ENCODE results near the gene RGS9.
"Not testable (repeated sequence)": the region's sequence is repeated elsewhere in the genome, so short reads cannot be mapped to it uniquely, and the experiment has no call there.

RGS9 gene

GRCh38 chr17:65104973-65105372, 32.2 kb upstream of the RGS9 start:
- Histone ChIP-seq H3K18ac (ENCODE audit: low read length) (no peak overlapping the region), H4K5ac (ENCODE audit: low read length) (no peak overlapping the region), H3K4me3 (ENCODE audit: low read length) (no peak overlapping the region), H3K4me2 (ENCODE audit: low read length) (no peak overlapping the region), H3K27me3 (ENCODE audit: insufficient read depth, low read length, poor library complexity) (no peaks in the 10 kb centered on the region), H3K9ac (ENCODE audit: low read length) (no peak overlapping the region), H2BK15ac (replicated peaks; ENCODE audit: low read depth) (no peak overlapping the region), H3K23ac (ENCODE audit: low read length) (no peak overlapping the region), H3K79me2 (ENCODE audit: control insufficient read depth, insufficient read depth, low read length) (no peaks in the 10 kb centered on the region), H2AK5ac (ENCODE audit: low read length) (no peak overlapping the region), H3K79me1 (ENCODE audit: low read length) (no peaks in the 10 kb centered on the region), H3K36me3 (ENCODE audit: control insufficient read depth, insufficient read depth, low read length) (no peaks in the 10 kb centered on the region), H4K8ac (ENCODE audit: low read depth, low read length) (no peak overlapping the region), H3K27ac (ENCODE audit: low read depth, low read length) (no peak overlapping the region), H2BK5ac (ENCODE audit: low read length) (no peak overlapping the region), H3K56ac (ENCODE audit: low read length) (no peak overlapping the region), H2BK120ac (ENCODE audit: low read depth, low read length) (no peak overlapping the region), H3K4ac (ENCODE audit: low read depth, low read length) (no peak overlapping the region), H3K4me1 (ENCODE audit: control insufficient read depth, low read depth, low read length) (no peaks in the 10 kb centered on the region)
- WGBS (ENCODE audit: extremely low coverage, insufficient coverage, low lambda C conversion rate): no CpG with 5 or more reads among the region's 6 CpGs
- no peak for DNase-seq

- no peak overlapping the region for H4K5ac ChIP-seq (ENCODE audit: low read length)
- H3K4me1 ChIP-seq (ENCODE audit: control insufficient read depth, low read depth, low read length): no peaks in the 10 kb centered on the region
- H3K27ac ChIP-seq (ENCODE audit: low read depth, low read length): no peak overlapping the region
- no peaks in the 10 kb centered on the region for H3K27me3 ChIP-seq (ENCODE audit: insufficient read depth, low read length, poor library complexity)
- no CpG with 5 or more reads among the region's 6 CpGs for WGBS (ENCODE audit: extremely low coverage, insufficient coverage, low lambda C conversion rate)
- H3K79me2 ChIP-seq (ENCODE audit: control insufficient read depth, insufficient read depth, low read length): no peaks in the 10 kb centered on the region
- H2AK5ac ChIP-seq (ENCODE audit: low read length): no peak overlapping the region
- H2BK15ac ChIP-seq (replicated peaks; ENCODE audit: low read depth): no peak overlapping the region
- no peak overlapping the region for H3K56ac ChIP-seq (ENCODE audit: low read length)
- H3K4me2 ChIP-seq (ENCODE audit: low read length): no peak overlapping the region
- H2BK5ac ChIP-seq (ENCODE audit: low read length): no peak overlapping the region
- no peak overlapping the region for H3K18ac ChIP-seq (ENCODE audit: low read length)
- no peak for DNase-seq
- H3K23ac ChIP-seq (ENCODE audit: low read length): no peak overlapping the region
- no peak overlapping the region for H3K9ac ChIP-seq (ENCODE audit: low read length)
- H3K4ac ChIP-seq (ENCODE audit: low read depth, low read length): no peak overlapping the region
- no peak overlapping the region for H4K8ac ChIP-seq (ENCODE audit: low read depth, low read length)
- H3K79me1 ChIP-seq (ENCODE audit: low read length): no peaks in the 10 kb centered on the region
- no peak overlapping the region for H3K4me3 ChIP-seq (ENCODE audit: low read length)
- no peaks in the 10 kb centered on the region for H3K36me3 ChIP-seq (ENCODE audit: control insufficient read depth, insufficient read depth, low read length)
- H2BK120ac ChIP-seq (ENCODE audit: low read depth, low read length): no peak overlapping the region
Measured at GRCh38 chr17:65108152-65108551, 29.0 kb upstream of the RGS9 start.

DNA sequence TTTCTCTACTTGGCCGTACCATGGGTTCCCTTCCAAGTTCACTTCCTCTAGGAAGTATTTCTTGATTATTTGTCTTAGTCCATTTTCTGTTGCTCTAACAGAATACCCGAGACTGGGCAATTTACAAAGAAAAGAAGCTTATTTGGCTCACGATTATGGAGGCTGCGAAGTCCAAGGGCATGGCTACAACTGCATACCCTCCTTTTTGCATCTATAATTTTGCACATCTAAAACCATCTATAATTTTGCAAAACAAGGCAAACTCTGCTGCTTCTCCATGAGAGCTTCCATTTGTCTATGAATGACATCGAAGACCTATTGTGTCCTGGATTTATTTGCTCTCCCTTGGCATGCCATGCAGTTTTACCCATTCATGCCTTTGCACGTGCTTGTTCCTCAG, 27.6 kb upstream of the RGS9 start:
- no peak overlapping the region for H3K56ac ChIP-seq (ENCODE audit: low read length)
- H3K36me3 ChIP-seq (ENCODE audit: control insufficient read depth, insufficient read depth, low read length): no peaks in the 10 kb centered on the region
- no peak overlapping the region for H3K4me2 ChIP-seq (ENCODE audit: low read length)
- no peak overlapping the region for H2BK5ac ChIP-seq (ENCODE audit: low read length)
- H3K4me1 ChIP-seq (ENCODE audit: control insufficient read depth, low read depth, low read length): no peaks in the 10 kb centered on the region
- no peak overlapping the region for H3K9ac ChIP-seq (ENCODE audit: low read length)
- no peak overlapping the region for H4K5ac ChIP-seq (ENCODE audit: low read length)
- H3K18ac ChIP-seq (ENCODE audit: low read length): no peak overlapping the region
- no peaks in the 10 kb centered on the region for H3K79me1 ChIP-seq (ENCODE audit: low read length)
- no peak overlapping the region for H2BK120ac ChIP-seq (ENCODE audit: low read depth, low read length)
- no peak overlapping the region for H2BK15ac ChIP-seq (replicated peaks; ENCODE audit: low read depth)
- DNase-seq: no peak
- H3K23ac ChIP-seq (ENCODE audit: low read length): no peak overlapping the region
- H4K8ac ChIP-seq (ENCODE audit: low read depth, low read length): no peak overlapping the region
- no peak overlapping the region for H2AK5ac ChIP-seq (ENCODE audit: low read length)
- H3K4ac ChIP-seq (ENCODE audit: low read depth, low read length): no peak overlapping the region
- no peaks in the 10 kb centered on the region for H3K79me2 ChIP-seq (ENCODE audit: control insufficient read depth, insufficient read depth, low read length)
- no peaks in the 10 kb centered on the region for H3K27me3 ChIP-seq (ENCODE audit: insufficient read depth, low read length, poor library complexity)
- no peak overlapping the region for H3K27ac ChIP-seq (ENCODE audit: low read depth, low read length)
- H3K4me3 ChIP-seq (ENCODE audit: low read length): no peak overlapping the region
- no CpG with 5 or more reads among the region's 6 CpGs for WGBS (ENCODE audit: extremely low coverage, insufficient coverage, low lambda C conversion rate)

DNA sequence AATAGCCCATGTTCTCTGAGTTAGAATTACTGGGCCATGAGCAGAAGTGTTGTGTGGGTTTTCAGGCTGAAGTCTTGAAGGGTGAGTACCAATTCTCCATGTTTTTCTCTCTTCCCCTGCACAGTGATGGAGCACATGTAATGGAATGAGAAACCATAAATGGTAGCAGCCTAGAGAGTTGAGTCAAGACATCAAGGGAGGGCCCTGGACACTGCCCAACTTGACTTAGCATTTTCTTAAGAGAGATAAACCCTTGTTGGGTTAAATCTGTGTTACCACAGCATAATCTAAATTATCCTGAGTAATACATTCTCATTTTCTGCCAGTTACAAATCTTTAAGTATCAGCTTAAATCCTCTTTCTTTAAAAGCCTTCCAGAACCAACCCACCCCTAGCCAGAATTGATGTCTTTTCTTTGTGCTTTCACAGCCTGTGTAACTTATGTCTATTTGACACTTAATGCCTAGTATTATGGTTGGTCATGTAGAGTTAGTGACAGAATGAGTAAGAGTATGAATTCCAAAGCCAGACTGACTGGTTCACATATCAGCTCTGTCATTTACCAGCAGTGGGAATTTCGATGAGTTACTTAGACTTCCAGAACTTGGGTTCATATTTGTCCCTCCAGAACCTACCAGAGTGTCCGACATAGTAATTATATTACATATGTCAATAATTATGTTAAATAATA, 27.0 kb upstream of the RGS9 start:
- Histone ChIP-seq H3K27me3 (ENCODE audit: insufficient read depth, low read length, poor library complexity) (no peaks in the 10 kb centered on the region), H4K5ac (ENCODE audit: low read length) (no peak overlapping the region), H3K4me1 (ENCODE audit: control insufficient read depth, low read depth, low read length) (no peaks in the 10 kb centered on the region), H3K79me2 (ENCODE audit: control insufficient read depth, insufficient read depth, low read length) (no peaks in the 10 kb centered on the region), H3K36me3 (ENCODE audit: control insufficient read depth, insufficient read depth, low read length) (no peaks in the 10 kb centered on the region), H3K9ac (ENCODE audit: low read length) (no peak overlapping the region), H3K18ac (ENCODE audit: low read length) (no peak overlapping the region), H2BK120ac (ENCODE audit: low read depth, low read length) (no peak overlapping the region), H3K4me3 (ENCODE audit: low read length) (no peak overlapping the region), H2BK5ac (ENCODE audit: low read length) (no peak overlapping the region), H3K27ac (ENCODE audit: low read depth, low read length) (no peak overlapping the region), H3K56ac (ENCODE audit: low read length) (no peak overlapping the region), H3K23ac (ENCODE audit: low read length) (no peak overlapping the region), H2AK5ac (ENCODE audit: low read length) (no peak overlapping the region), H2BK15ac (replicated peaks; ENCODE audit: low read depth) (no peak overlapping the region), H4K8ac (ENCODE audit: low read depth, low read length) (no peak overlapping the region), H3K79me1 (ENCODE audit: low read length) (no peaks in the 10 kb centered on the region), H3K4ac (ENCODE audit: low read depth, low read length) (no peak overlapping the region), H3K4me2 (ENCODE audit: low read length) (no peak overlapping the region)
- DNase-seq: no peak
- WGBS (ENCODE audit: extremely low coverage, insufficient coverage, low lambda C conversion rate): no CpG with 5 or more reads among the region's 2 CpGs

- DNase-seq: peak; percentile 53
- Histone ChIP-seq H3K4me1 (ENCODE audit: control insufficient read depth, low read depth, low read length) (no peaks in the 10 kb centered on the region), H3K4ac (ENCODE audit: low read depth, low read length) (no peak overlapping the region), H4K5ac (ENCODE audit: low read length) (no peak overlapping the region), H3K4me2 (ENCODE audit: low read length) (no peak overlapping the region), H4K8ac (ENCODE audit: low read depth, low read length) (no peak overlapping the region), H3K79me2 (ENCODE audit: control insufficient read depth, insufficient read depth, low read length) (no peaks in the 10 kb centered on the region), H3K9ac (ENCODE audit: low read length) (no peak overlapping the region), H2BK5ac (ENCODE audit: low read length) (no peak overlapping the region), H3K27ac (ENCODE audit: low read depth, low read length) (no peak overlapping the region), H3K4me3 (ENCODE audit: low read length) (no peak overlapping the region), H2BK15ac (replicated peaks; ENCODE audit: low read depth) (no peak overlapping the region), H3K27me3 (ENCODE audit: insufficient read depth, low read length, poor library complexity) (no peaks in the 10 kb centered on the region), H3K56ac (ENCODE audit: low read length) (no peak overlapping the region), H2AK5ac (ENCODE audit: low read length) (no peak overlapping the region), H3K18ac (ENCODE audit: low read length) (no peak overlapping the region), H2BK120ac (ENCODE audit: low read depth, low read length) (no peak overlapping the region), H3K23ac (ENCODE audit: low read length) (no peak overlapping the region), H3K79me1 (ENCODE audit: low read length) (no peaks in the 10 kb centered on the region), H3K36me3 (ENCODE audit: control insufficient read depth, insufficient read depth, low read length) (no peaks in the 10 kb centered on the region)
- no CpG with 5 or more reads among the region's 3 CpGs for WGBS (ENCODE audit: extremely low coverage, insufficient coverage, low lambda C conversion rate)
Measured at GRCh38 chr17:65115839-65116238, 21.3 kb upstream of the RGS9 start.

- H4K5ac ChIP-seq (ENCODE audit: low read length): not testable (repeated sequence)
- no CpG with 5 or more reads among the region's 5 CpGs for WGBS (ENCODE audit: extremely low coverage, insufficient coverage, low lambda C conversion rate)
Measured at GRCh38 chr17:65116515-65116914, 20.7 kb upstream of the RGS9 start.

More at GRCh38 chr17:65116515-65116914, 20.7 kb upstream of the RGS9 start:
- not testable (repeated sequence) for H3K36me3 ChIP-seq (ENCODE audit: control insufficient read depth, insufficient read depth, low read length); H3K4me3 ChIP-seq (ENCODE audit: low read length); H3K4me1 ChIP-seq (ENCODE audit: control insufficient read depth, low read depth, low read length); H3K23ac ChIP-seq (ENCODE audit: low read length); H3K79me2 ChIP-seq (ENCODE audit: control insufficient read depth, insufficient read depth, low read length); DNase-seq; H3K27ac ChIP-seq (ENCODE audit: low read depth, low read length); H3K18ac ChIP-seq (ENCODE audit: low read length); H4K8ac ChIP-seq (ENCODE audit: low read depth, low read length); H3K4me2 ChIP-seq (ENCODE audit: low read length); H2BK120ac ChIP-seq (ENCODE audit: low read depth, low read length); H3K4ac ChIP-seq (ENCODE audit: low read depth, low read length); H2BK5ac ChIP-seq (ENCODE audit: low read length); H2BK15ac ChIP-seq (replicated peaks; ENCODE audit: low read depth); H2AK5ac ChIP-seq (ENCODE audit: low read length); H3K56ac ChIP-seq (ENCODE audit: low read length); H3K27me3 ChIP-seq (ENCODE audit: insufficient read depth, low read length, poor library complexity); H3K9ac ChIP-seq (ENCODE audit: low read length); H3K79me1 ChIP-seq (ENCODE audit: low read length)

All from mesendoderm (in vitro differentiated cells).